HCT116 (cell line): ENCODE data around the gene MINK1. TPM values are rescaled to one million over a fixed set of nuclear protein-coding genes. Genes with fewer than 3 reads are reported as not detected.
A peak's percentile ranks its signal among the peaks of the same experiment; 100 is the strongest.

Experiments used
- ATAC-seq: fragments of 200-7000 bp; cut with Tn5 transposase; 2 replicates; pipeline ENCODE4 v1.9.1; 2020; ENCODE audit warnings: mild to moderate bottlenecking, moderate library complexity
- BruUV-seq: library from RNA; stranded (reverse); fragments of 400-500 nt; replicated peaks from 2 replicates; lab custom pipeline; 2021; lab: Mats Ljungman, UMichigan
- CTCF ChIA-PET: fragments of 300-600 bp; sonication (Branson Sonifier 250); formaldehyde crosslinking; loops from one replicate; lab custom pipeline; 2021; ENCODE audit warnings: antibody characterized with exemption; lab: Charles Lee
- POLR2A ChIA-PET: fragments of 300-600, 350-600 bp; sonication (Branson Sonifier 250); formaldehyde crosslinking; loops from one replicate; lab custom pipeline; 2021; ENCODE audit warnings: antibody characterized with exemption; lab: Charles Lee
- RAD21 ChIA-PET, 2 experiments: fragments of 300-600 bp; sonication (Branson Sonifier 250); formaldehyde crosslinking; loops; one replicate each; lab custom pipeline; 2023; ENCODE audit warnings: low total read pairs in 2 of 2; ENCODE audit not compliant: uncharacterized antibody in 2 of 2, unreplicated experiment in 2 of 2, low non-redundant PET in 1 of 2; lab: Charles Lee
- DNase-seq: peaks from one replicate; pipeline ENCODE4 v3.0.0-alpha.2; 2010; ENCODE audit warnings: low read depth, low spot score
- H2AFZ ChIP-seq: fragments of 200-600 bp; shearing (Covaris generic), sonication (generic); 2 replicates; pipeline ENCODE4 v1.6.1; 2017; ENCODE audit warnings: low read depth, mixed run types, mixed read lengths, antibody characterized with exemption, low read length; ENCODE audit not compliant: poor library complexity, severe bottlenecking
- H3K27ac ChIP-seq: 2 replicates; pipeline ENCODE4 v1.5.1; 2012; ENCODE audit warnings: low read depth, low read length
- H3K27me3 ChIP-seq: fragments of 200-600 bp; sonication (generic); 2 replicates; pipeline ENCODE4 v1.6.1; 2016; ENCODE audit warnings: mixed run types, low read length, mixed read lengths; ENCODE audit not compliant: insufficient read depth
- H3K36me3 ChIP-seq, 2 experiments: fragments of 200-500 bp in 1 of 2; fragments of 200-600 bp in 1 of 2; sonication (Bioruptor generic) in 1 of 2; sonication (generic) in 1 of 2; 2 replicates each; pipeline versions ENCODE4 v1.5.1 to v1.6.1; 2014 to 2016; ENCODE audit warnings: low read length in 2 of 2, inconsistent platforms in 1 of 2, mixed read lengths in 1 of 2, mixed run types in 1 of 2; ENCODE audit not compliant: insufficient read depth in 2 of 2, control insufficient read depth in 1 of 2
- H3K4me1 ChIP-seq, 2 experiments: fragments of 200-600 bp in 1 of 2; sonication (generic) in 1 of 2; 2 replicates each; pipeline versions ENCODE4 v1.5.1 to v1.6.1; 2012 to 2017; ENCODE audit warnings: low read length in 2 of 2, inconsistent platforms in 1 of 2, mild to moderate bottlenecking in 1 of 2, mixed read lengths in 1 of 2, mixed run types in 1 of 2, moderate library complexity in 1 of 2; ENCODE audit not compliant: insufficient read depth in 2 of 2, control insufficient read depth in 1 of 2
- H3K4me2 ChIP-seq: fragments of 200-600 bp; sonication (generic); 2 replicates; pipeline ENCODE4 v1.6.1; 2017; ENCODE audit warnings: mixed run types, low read length, mixed read lengths
- H3K4me3 ChIP-seq, 2 experiments: fragments of 200-600 bp in 1 of 2; sonication (generic) in 1 of 2; replicated peaks in 1 of 2; 2 replicates each; pipeline ENCODE4 v1.5.1; 2011 to 2016; ENCODE audit warnings: low read length in 2 of 2, control low read depth in 1 of 2, low read depth in 1 of 2, mild to moderate bottlenecking in 1 of 2, mixed read lengths in 1 of 2, mixed run types in 1 of 2
- H3K79me2 ChIP-seq: fragments of 200-600 bp; sonication (generic); 2 replicates; pipeline ENCODE4 v1.6.1; 2017; ENCODE audit warnings: mild to moderate bottlenecking, mixed run types, low read length, moderate library complexity, mixed read lengths; ENCODE audit not compliant: insufficient read depth
- H3K9ac ChIP-seq: fragments of 200-600 bp; sonication (generic); 2 replicates; pipeline ENCODE4 v1.6.1; 2016; ENCODE audit warnings: low read length, mixed read lengths
- H3K9me2 ChIP-seq: fragments of 200-600 bp; sonication (generic), shearing (Covaris generic); 2 replicates; pipeline ENCODE4 v1.6.1; 2017; ENCODE audit warnings: mixed run types, mild to moderate bottlenecking, moderate library complexity; ENCODE audit not compliant: insufficient read depth
- H3K9me3 ChIP-seq, 2 experiments: fragments of 200-500 bp in 1 of 2; fragments of 200-600 bp in 1 of 2; sonication (Bioruptor generic) in 1 of 2; sonication (generic) in 1 of 2; 2 replicates each; pipeline ENCODE4 v1.6.1; 2014 to 2017; ENCODE audit warnings: low read length in 2 of 2, mixed read lengths in 2 of 2, inconsistent platforms in 1 of 2, low read depth in 1 of 2, mild to moderate bottlenecking in 1 of 2, mixed run types in 1 of 2, moderate library complexity in 1 of 2; ENCODE audit not compliant: control insufficient read depth in 1 of 2, insufficient read depth in 1 of 2
- H4K20me1 ChIP-seq: fragments of 200-600 bp; sonication (generic), shearing (Covaris generic); 2 replicates; pipeline ENCODE4 v1.6.1; 2017; ENCODE audit warnings: mixed run types, mild to moderate bottlenecking, moderate library complexity; ENCODE audit not compliant: insufficient read depth
- ATF3 ChIP-seq: IDR thresholded peaks from 2 replicates; pipeline ENCODE4 v1.6.1; 2012
- CBX3 ChIP-seq: IDR thresholded peaks from 2 replicates; pipeline ENCODE4 v1.6.1; 2012; ENCODE audit warnings: low read depth
- ELF1 ChIP-seq: IDR thresholded peaks from 2 replicates; pipeline ENCODE4 v1.6.1; 2012; ENCODE audit warnings: low read depth, borderline replicate concordance
- EZH2 ChIP-seq: fragments of 200-600 bp; sonication (generic); IDR thresholded peaks from 2 replicates; pipeline ENCODE4 v1.6.1; 2017; ENCODE audit warnings: antibody characterized with exemption, mixed run types
- EZH2phosphoT487 ChIP-seq: fragments of 200-600 bp; IDR thresholded peaks from 2 replicates; pipeline ENCODE4 v1.6.1; 2018; ENCODE audit warnings: antibody characterized with exemption, borderline replicate concordance
- FOSL1 ChIP-seq: IDR thresholded peaks from 2 replicates; pipeline ENCODE4 v1.6.1; 2012; ENCODE audit warnings: low read depth
- JUND ChIP-seq: IDR thresholded peaks from 2 replicates; pipeline ENCODE4 v1.6.1; 2012
- POLR2AphosphoS5 ChIP-seq: IDR thresholded peaks from 2 replicates; pipeline ENCODE4 v1.6.1; 2011; ENCODE audit warnings: mild to moderate bottlenecking, low read depth, low read length, moderate library complexity
- RAD21 ChIP-seq: IDR thresholded peaks from 2 replicates; pipeline ENCODE4 v1.6.1; 2012; ENCODE audit warnings: low read depth, mild to moderate bottlenecking
- REST ChIP-seq: IDR thresholded peaks from 2 replicates; pipeline ENCODE4 v1.6.1; 2012; ENCODE audit warnings: low read depth
- SIN3A ChIP-seq: IDR thresholded peaks from 2 replicates; pipeline ENCODE4 v1.6.1; 2012; ENCODE audit warnings: low read depth
- YY1 ChIP-seq: IDR thresholded peaks from 2 replicates; pipeline ENCODE4 v1.6.1; 2011; ENCODE audit warnings: low read length, low read depth, moderate library complexity, mild to moderate bottlenecking; ENCODE audit not compliant: insufficient replicate concordance; ENCODE audit errors: extremely low read depth
- ZFX ChIP-seq: fragments of 450-650 bp; IDR thresholded peaks from 2 replicates; pipeline ENCODE4 v1.6.1; 2017
- intact Hi-C: fragments of 100-400 bp; cut with micrococcal nuclease; formaldehyde crosslinking; loops from 2 replicates; pipeline ENCODE4 v1.10.0; 2022
- total RNA-seq: library from RNA; stranded (reverse); gene quantifications from one replicate; pipeline ENCODE4 v1.2.1, GENCODE V29; 2021; ENCODE audit not compliant: unreplicated experiment

MINK1 gene
- total RNA-seq, 1 experiment from 2014 or later = 85.2 TPM

GRCh38 chr17:4940555-4941318, 107.6 kb downstream of the MINK1 start:
- no peaks in the 10 kb centered on the region for H3K9me3 ChIP-seq
- intact Hi-C loops = loop anchor here (1.0 kb wide), 2 partner anchors 8 to 27 kb away; partner anchors contain the start of genes PFN1 and SPAG7
- H2AFZ ChIP-seq = no peak overlapping the region
- CTCF ChIA-PET = interaction anchor here (0.8 to 2.4 kb wide), 8 partner anchors 8 to 230 kb away, joined by 3 to 15 read pairs (median 3); partner anchors contain the start of genes ARRB2, CHRNE, PFN1 and SPAG7
- H3K9me2 ChIP-seq = no peaks in the 10 kb centered on the region
- DNase-seq (no peak), ATAC-seq (peak; percentile 62)
- H4K20me1 ChIP-seq = no peaks in the 10 kb centered on the region; the same call in 1 of the 2 replicates
- no peaks in the 10 kb centered on the region for H3K27me3 ChIP-seq
- H3K79me2 ChIP-seq = peaks cover 73% of the 10 kb centered on the region
- H3K4me3 ChIP-seq = peak overlapping the region; percentile 86 to 93
- peak overlapping the region; percentile 96 for H3K9ac ChIP-seq
- peaks cover 5 to 28% of the 10 kb centered on the region in 2 experiments; a peak in 2 of 4 replicates for H3K36me3 ChIP-seq
- POLR2A ChIA-PET = interaction anchor here (0.7 to 2.1 kb wide), 10 partner anchors 8 to 231 kb away, joined by 3 to 30 read pairs (median 6); partner anchors contain the start of genes ARRB2, CAMTA2, ENO3 and PFN1
- H3K27ac ChIP-seq = peak overlapping the region; percentile 95
- RAD21 ChIA-PET = interaction anchor here (1.5 to 2.1 kb wide), 3 partner anchors 27 to 31 kb away, joined by 6 to 11 read pairs (median 8); partner anchors contain the start of gene SPAG7 (in 2 of the 2)
- H3K4me2 ChIP-seq = peak overlapping the region; percentile 100
- peak; percentile 64 for TF ChIP-seq POLR2AphosphoS5
- no peak for TF ChIP-seq YY1
- BruUV-seq = TSS peak; percentile 84
- peaks cover 18 to 45% of the 10 kb centered on the region in 2 experiments for H3K4me1 ChIP-seq

- Histone ChIP-seq H3K9me2 (no peaks in the 10 kb centered on the region), H3K4me1 (peaks cover 23 to 50% of the 10 kb centered on the region in 2 experiments), H3K4me3 (peak overlapping the region; percentile 86 to 93), H2AFZ (no peak overlapping the region), H3K27me3 (no peaks in the 10 kb centered on the region), H3K36me3 (peaks cover 8 to 31% of the 10 kb centered on the region in 2 experiments; a peak in 2 of 4 replicates), H3K9me3 (no peaks in the 10 kb centered on the region), H3K9ac (peak overlapping the region; percentile 96), H3K4me2 (peak overlapping the region; percentile 100), H4K20me1 (peaks cover 3% of the 10 kb centered on the region; the same call in 1 of the 2 replicates), H3K27ac (peak overlapping the region; percentile 95), H3K79me2 (peaks cover 78% of the 10 kb centered on the region)
- CTCF ChIA-PET = no interaction called here
- RAD21 ChIA-PET = no interaction called here
- ATAC-seq (no peak), DNase-seq (no peak)
- POLR2A ChIA-PET = interaction anchor here (1.0 to 2.1 kb wide), 2 partner anchors 46 to 121 kb away, joined by 3 to 7 read pairs; partner anchors contain the start of gene CAMTA2
- intact Hi-C loops = no loop called here
- BruUV-seq = no TSS peak
- TF ChIP-seq SIN3A (no peak), ZFX (no peak), CBX3 (no peak), EZH2phosphoT487 (no peak), RAD21 (no peak), EZH2 (no peak), JUND (no peak), FOSL1 (no peak), YY1 (no peak), REST (no peak), ELF1 (no peak), ATF3 (no peak)
These were observed 108.1 kb downstream of the MINK1 start for GRCh38 chr17:4941319-4941610.
